HepG2 (cell line): Measurements from ENCODE around the gene TGM1. TPM values are rescaled to one million over a fixed set of nuclear protein-coding genes. Genes with fewer than 3 reads are reported as not detected.
A peak's percentile ranks its signal among the peaks of the same experiment; 100 is the strongest.

Experiments used
- ATAC-seq: fragments of 200-7000 bp; cut with Tn5 transposase; 3 replicates; pipeline ENCODE4 v1.9.1; 2020; ENCODE audit warnings: mild to moderate bottlenecking, moderate library complexity
- BruUV-seq: library from RNA; stranded (reverse); fragments of 400-500 nt; replicated peaks from 2 replicates; lab custom pipeline; 2021; lab: Mats Ljungman, UMichigan
- CTCF ChIA-PET: fragments of 300-600 bp; formaldehyde crosslinking; extraction: SDS; loops from one replicate; lab custom pipeline; 2021; ENCODE audit warnings: low total read pairs, inconsistent platforms, low intra/inter-chr PET ratio; lab: Yijun Ruan, JAX
- POLR2A ChIA-PET: fragments of 350-600 bp; sonication (Branson Sonifier 250); formaldehyde crosslinking; loops from one replicate; lab custom pipeline; 2020; ENCODE audit warnings: antibody characterized with exemption, inconsistent platforms; lab: Yijun Ruan, JAX
- DNase-seq: peaks from one replicate; pipeline ENCODE4 v3.0.0-alpha.2; 2015; ENCODE audit warnings: low spot score
- FAIRE-seq: peaks from 3 replicates; lab custom pipeline; 2011; peaks lifted over from hg19 to GRCh38; lab: Jason Lieb, UNC
- H2AFZ ChIP-seq: one replicate; pipeline ENCODE4 v1.6.1; 2011; ENCODE audit warnings: low read length, inconsistent platforms
- H3K27ac ChIP-seq: fragments of 300-600 bp; 3 replicates; pipeline ENCODE4 v1.8.0; 2011; ENCODE audit warnings: mixed run types, mild to moderate bottlenecking, mixed read lengths, low read length, inconsistent platforms; ENCODE audit not compliant: insufficient read depth; ENCODE audit errors: extremely low read length
- H3K27me3 ChIP-seq, 2 experiments: fragments of 200-600 bp in 1 of 2; 2 replicates in 1 of 2; 3 replicates in 1 of 2; pipeline versions ENCODE4 v1.6.0 to v1.8.0; 2011; ENCODE audit warnings: low read length in 2 of 2, mild to moderate bottlenecking in 2 of 2, moderate library complexity in 2 of 2, inconsistent platforms in 1 of 2; ENCODE audit not compliant: insufficient read depth in 2 of 2, control insufficient read depth in 1 of 2
- H3K36me3 ChIP-seq, 2 experiments: fragments of 200-600 bp in 1 of 2; replicated peaks in 1 of 2; 2 replicates in 1 of 2; 3 replicates in 1 of 2; pipeline versions ENCODE4 v1.5.1 to v1.8.0; 2011; ENCODE audit warnings: low read length in 2 of 2, inconsistent platforms in 1 of 2; ENCODE audit not compliant: insufficient read depth in 2 of 2, control insufficient read depth in 1 of 2
- H3K4me1 ChIP-seq: 2 replicates; pipeline ENCODE4 v1.5.1; 2012; ENCODE audit warnings: low read length, inconsistent platforms; ENCODE audit not compliant: insufficient read depth
- H3K4me2 ChIP-seq: 2 replicates; pipeline ENCODE4 v1.6.0; 2011; ENCODE audit warnings: low read depth, low read length, inconsistent platforms
- H3K4me3 ChIP-seq, 3 experiments: fragments of 200-600 bp in 1 of 3; sonication (generic), shearing (Covaris generic) in 1 of 3; replicated peaks in 1 of 3; 2 replicates each; pipeline ENCODE4 v1.5.1; 2011 to 2016; ENCODE audit warnings: low read length in 3 of 3, inconsistent platforms in 2 of 3, low read depth in 2 of 3, mild to moderate bottlenecking in 2 of 3, control low read depth in 1 of 3, mixed read lengths in 1 of 3; ENCODE audit not compliant: insufficient read depth in 1 of 3
- H3K79me2 ChIP-seq: one replicate; pipeline ENCODE4 v1.6.1; 2011; ENCODE audit warnings: low read length, inconsistent platforms; ENCODE audit not compliant: insufficient read depth
- H3K9ac ChIP-seq: 2 replicates; pipeline ENCODE4 v1.6.0; 2011; ENCODE audit warnings: mild to moderate bottlenecking, low read depth, low read length, inconsistent platforms; ENCODE audit not compliant: insufficient read depth
- H3K9me3 ChIP-seq: 2 replicates; pipeline ENCODE4 v1.5.1; 2012; ENCODE audit warnings: mild to moderate bottlenecking, low read length
- H4K20me1 ChIP-seq: 2 replicates; pipeline ENCODE4 v1.6.0; 2011; ENCODE audit warnings: inconsistent platforms, mild to moderate bottlenecking, low read length, moderate library complexity; ENCODE audit not compliant: insufficient read depth
- ARID4A ChIP-seq: sonication (generic); formaldehyde crosslinking; IDR thresholded peaks from 2 replicates; pipeline ENCODE4 v1.5.0; 2020; ENCODE audit warnings: mild to moderate bottlenecking, missing genetic modification reagents, borderline replicate concordance
- CREB1 ChIP-seq, 2 experiments: fragments of 450-650 bp in 1 of 2; IDR thresholded peaks; 2 replicates each; pipeline ENCODE4 v1.6.1; 2016 to 2017; ENCODE audit warnings: control low read depth in 1 of 2, mild to moderate bottlenecking in 1 of 2, missing compliant biosample characterization in 1 of 2, missing genetic modification characterization in 1 of 2
- HIVEP1 ChIP-seq: sonication (generic); formaldehyde crosslinking; IDR thresholded peaks from 2 replicates; pipeline ENCODE4 v1.4.0; 2020; ENCODE audit warnings: mild to moderate bottlenecking, missing genetic modification reagents
- KLF15 ChIP-seq: sonication (generic); formaldehyde crosslinking; IDR thresholded peaks from 2 replicates; pipeline ENCODE4 v1.8.1; 2023; ENCODE audit warnings: borderline replicate concordance, mild to moderate bottlenecking, inconsistent platforms, missing genetic modification reagents, mixed read lengths
- RFX5 ChIP-seq: IDR thresholded peaks from 2 replicates; pipeline ENCODE4 v1.6.1; 2011; ENCODE audit warnings: low read depth, low read length, improper control_type of control experiment
- SNAPC4 ChIP-seq: sonication (generic); formaldehyde crosslinking; IDR thresholded peaks from 2 replicates; pipeline ENCODE4 v1.4.0; 2020; ENCODE audit warnings: mild to moderate bottlenecking, missing genetic modification reagents
- TFDP1 ChIP-seq: IDR thresholded peaks from 2 replicates; pipeline ENCODE4 v1.6.1; 2016; ENCODE audit warnings: missing compliant biosample characterization, missing genetic modification reagents, borderline replicate concordance
- XRCC5 ChIP-seq: fragments of 200-400 bp; formaldehyde crosslinking; optimal IDR thresholded peaks from 2 replicates; pipeline ENCODE3; 2017; ENCODE audit warnings: mild to moderate bottlenecking, low read length
- ZFP36L2 ChIP-seq: sonication (generic); formaldehyde crosslinking; IDR thresholded peaks from 2 replicates; pipeline ENCODE4 v1.4.0; 2020; ENCODE audit warnings: missing genetic modification reagents
- ZNF549 ChIP-seq: sonication (generic); formaldehyde crosslinking; IDR thresholded peaks from 2 replicates; pipeline ENCODE4 v1.5.0; 2020; ENCODE audit warnings: missing genetic modification reagents
- ZSCAN12 ChIP-seq: sonication (generic); formaldehyde crosslinking; IDR thresholded peaks from 2 replicates; pipeline ENCODE4 v1.9.0; 2021; ENCODE audit warnings: mild to moderate bottlenecking, missing genetic modification reagents
- WGBS: methylation state at CpG from one replicate; pipeline ENCODE4 v1.1.6; 2017; ENCODE audit warnings: low lambda C conversion rate; 5-methylcytosine and 5-hydroxymethylcytosine counted together
- in situ Hi-C: cut with HindIII; loops from 2 replicates; pipeline ENCODE4 v1.10.0; 2017; ENCODE audit warnings: low pct_unique_long_range_greater_than_20kb; ENCODE audit not compliant: extremely low pct_ligation_motif_present
- intact Hi-C: fragments of 100-400 bp; cut with micrococcal nuclease; formaldehyde crosslinking; loops from one replicate; pipeline ENCODE4 v1.10.0; 2022; ENCODE audit not compliant: unreplicated experiment
- polyA plus RNA-seq, 8 experiments: library from polyadenylated mRNA; depleted of rRNA in 3 of 8; stranded (reverse) in 7 of 8; unstranded in 1 of 8; fragments of >200 nt; fragmentation: Illumina TruSeq in 4 of 8; extraction: Trizol in 4 of 8; gene quantifications; 2 replicates each; pipeline versions ENCODE4 v1.2.1 to v1.2.3, GENCODE V29; 2011 to 2016; ENCODE audit warnings: low read depth in 4 of 8, missing spikeins in 1 of 8, mixed read lengths in 1 of 8; ENCODE audit not compliant: insufficient read depth in 1 of 8
- total RNA-seq, 5 experiments: library from RNA; depleted of rRNA; stranded (reverse); fragments of >200 nt; fragmentation: Illumina TruSeq; extraction: Trizol; gene quantifications; 2 replicates each; pipeline ENCODE4 v1.2.3, GENCODE V29; 2016; ENCODE audit warnings: low read depth in 1 of 5

The TGM1 gene
- total and polyA plus RNA-seq, 2 of the 13 experiments (the other 11 are each of a cell fraction or from before 2014, with no cell fraction given): 3.2 to 10.6 TPM

GRCh38 chr14:24279301-24280186 lies 16.6 kb upstream of the TGM1 start:
- CTCF ChIA-PET: no interaction called here
- H3K9ac ChIP-seq: no peak overlapping the region
- in situ Hi-C loops (no loop called here), intact Hi-C loops (no loop called here)
- no peak overlapping the region for H2AFZ ChIP-seq
- H3K36me3 ChIP-seq: no peaks in the 10 kb centered on the region
- POLR2A ChIA-PET: interaction anchor here (0.9 to 4.8 kb wide), 4 partner anchors 9 to 84 kb away, joined by 3 to 27 read pairs (median 3); partner anchors contain the start of genes RABGGTA and TM9SF1
- WGBS: 82% methylated on average over 11 of the region's 11 CpGs
- no peaks in the 10 kb centered on the region for H4K20me1 ChIP-seq
- H3K4me1 ChIP-seq: no peaks in the 10 kb centered on the region
- H3K4me3 ChIP-seq: no peak overlapping the region
- H3K27ac ChIP-seq: no peak overlapping the region
- no peaks in the 10 kb centered on the region for H3K9me3 ChIP-seq
- peaks cover 2% of the 10 kb centered on the region for H3K79me2 ChIP-seq
- BruUV-seq: no TSS peak
- no peak overlapping the region for H3K4me2 ChIP-seq
- no peak for DNase-seq
- no peak for ATAC-seq
- FAIRE-seq: no peak
- no peaks in the 10 kb centered on the region for H3K27me3 ChIP-seq
- no peak for TF ChIP-seq CREB1 (IDR thresholded peaks at IDR 0.05)
- no peak for TF ChIP-seq CREB1 (CRISPR knock-in tag; IDR thresholded peaks at IDR 0.05)
- TF ChIP-seq XRCC5: peak; percentile 13
- TF ChIP-seq ZSCAN12 (CRISPR knock-in tag): no peak
- no peak for TF ChIP-seq SNAPC4
- 0 out of 2 replicates have a peak, but pooled peaks have one; percentile 8 for TF ChIP-seq ARID4A (CRISPR knock-in tag)
- TF ChIP-seq KLF15 (CRISPR knock-in tag): 0 out of 2 replicates have a peak, but pooled peaks have one; percentile 27
- no peak for TF ChIP-seq ZFP36L2 (CRISPR knock-in tag)
- 0 out of 2 replicates have a peak, but pooled peaks have one; percentile 47 for TF ChIP-seq HIVEP1 (CRISPR knock-in tag)
- TF ChIP-seq TFDP1 (CRISPR knock-in tag): no peak
- no peak for TF ChIP-seq ZNF549 (CRISPR knock-in tag)
- TF ChIP-seq RFX5: peak; percentile 58; the same call in 1 of the 2 replicates
